ENCODE data around the gene MUC2.

GRCh38 chr11:1048375-1049070, 26.2 kb upstream of the MUC2 start:
- TF ChIP-seq EZH2 (IDR thresholded peaks at IDR 0.05) (no peak), POLR2AphosphoS5 (IDR thresholded peaks at IDR 0.05; ENCODE audit: borderline replicate concordance, low read depth, low read length) (no peak)

Measured in SK-N-MC (cell line).